Amygdala (tissue), 56 donors: Measurements from ENCODE around the gene HOXA6.

ENCODE experiments used
- DNase-seq, 56 donors: peaks; one replicate each; lab custom pipeline; 2025; lab: John Stamatoyannopoulos, UW

The HOXA6 gene

DNA sequence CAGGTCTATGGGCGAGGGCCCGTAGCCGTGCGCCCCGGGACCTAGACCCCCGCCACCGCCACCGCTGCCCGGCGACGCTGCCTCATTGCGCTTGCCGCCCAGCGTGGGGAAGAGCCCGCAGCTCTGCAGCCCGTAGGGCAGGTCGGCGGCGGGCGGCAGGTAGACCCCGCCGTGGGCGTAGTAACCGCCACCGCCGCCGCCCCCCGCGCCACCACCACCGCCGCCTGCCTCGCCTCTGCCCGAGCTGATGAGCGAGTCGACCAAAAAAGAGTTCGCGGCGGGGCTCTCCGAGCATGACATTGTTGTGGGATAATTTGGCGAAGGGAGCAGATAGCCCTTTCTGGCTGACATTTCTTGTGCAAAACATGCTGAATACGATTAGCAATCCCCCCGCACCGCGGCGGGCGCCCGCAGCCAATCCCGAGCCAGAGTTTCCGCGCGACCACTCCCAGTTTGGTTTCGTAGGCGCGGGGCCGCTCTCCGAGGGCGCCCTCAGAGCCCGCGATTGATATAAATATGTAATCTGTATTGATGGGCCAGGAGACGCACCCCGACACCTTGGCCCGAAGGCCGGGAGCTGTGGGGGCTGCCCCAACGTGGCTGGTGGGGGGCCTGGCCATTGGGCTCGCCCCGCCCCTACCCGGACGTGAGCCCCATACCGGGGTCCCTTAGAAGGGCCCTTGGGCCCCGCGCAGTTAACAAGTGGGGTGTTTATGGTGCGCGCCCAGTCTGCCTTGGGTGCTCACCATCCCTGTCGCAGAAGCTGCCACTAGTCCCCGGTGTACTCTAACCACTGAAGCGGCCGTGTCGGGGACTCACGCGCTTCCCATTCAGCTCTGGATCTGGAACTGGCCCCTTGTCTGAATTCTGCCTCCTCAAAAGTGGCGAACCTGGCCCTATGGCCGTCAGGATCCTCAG, 26.6 kb upstream of the HOXA6 start, which contains the start of gene HOXA10:
Gene HOXA10, minus strand, starts transcription at position 365 of the 918 bp plus-strand sequence. Its CDS starts 14 bp downstream, at position 351.
- DNase-seq: no peak

GRCh38 chr7:27173511-27173955, 26.0 kb upstream of the HOXA6 start:
- DNase-seq: no peak

DNA sequence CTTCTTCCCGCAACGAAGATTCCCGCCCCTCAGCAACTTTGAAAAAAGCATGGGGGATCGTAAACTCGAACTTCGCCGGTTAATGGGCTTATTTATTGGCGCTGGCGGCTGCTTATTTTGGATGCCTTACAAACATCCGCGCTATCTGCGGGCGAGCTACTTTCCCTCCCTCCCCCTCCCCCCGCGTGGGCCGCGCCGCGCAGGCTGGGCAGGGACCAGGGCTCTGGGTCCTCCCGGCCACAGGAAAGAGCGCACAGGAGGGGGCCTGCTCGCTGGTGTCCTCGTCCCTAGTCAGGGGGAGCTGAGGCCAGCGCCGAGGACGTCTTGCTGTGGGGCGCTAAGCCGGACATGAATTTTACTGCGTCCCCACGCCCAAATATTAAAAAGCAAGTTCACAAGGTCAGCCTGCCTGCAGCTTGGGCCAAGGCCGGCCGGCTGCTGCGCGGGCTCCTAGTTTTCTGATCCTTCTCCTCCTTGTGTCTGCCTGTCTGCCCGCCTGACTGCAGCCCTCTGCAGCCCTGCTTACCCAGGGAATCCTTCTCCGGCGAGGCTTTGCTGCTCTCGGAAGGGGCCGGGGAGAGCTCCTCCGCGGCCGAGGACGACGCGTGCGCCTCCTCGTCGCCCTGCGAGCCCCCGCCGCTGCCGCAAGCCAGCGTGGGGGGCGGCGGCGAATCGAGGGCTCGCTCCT, 25.4 kb upstream of the HOXA6 start:
- DNase-seq: no peak

DNA sequence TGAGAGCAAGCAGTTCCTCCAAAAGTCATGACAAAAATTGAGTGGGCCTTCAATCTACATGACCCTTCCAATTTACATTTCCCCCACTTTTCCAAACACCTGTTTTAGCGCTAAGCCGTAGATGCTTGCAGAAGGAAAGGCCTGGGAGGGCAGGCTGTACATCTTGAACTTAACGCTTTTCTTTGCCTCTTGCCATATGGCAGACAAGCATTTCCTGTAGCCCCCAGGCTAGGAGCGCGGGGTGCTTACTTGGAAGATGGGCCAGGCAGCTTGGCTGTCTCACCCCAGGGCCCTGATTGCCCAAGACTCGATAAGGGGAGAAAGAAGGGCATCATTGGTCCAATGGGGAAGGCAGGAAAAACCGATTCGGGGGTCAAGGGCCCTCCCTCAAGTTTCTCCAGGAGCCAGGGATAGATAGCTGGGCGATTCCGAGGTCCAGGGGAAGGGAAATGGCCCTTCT, 24.8 kb upstream of the HOXA6 start:
- DNase-seq: no peak

DNA sequence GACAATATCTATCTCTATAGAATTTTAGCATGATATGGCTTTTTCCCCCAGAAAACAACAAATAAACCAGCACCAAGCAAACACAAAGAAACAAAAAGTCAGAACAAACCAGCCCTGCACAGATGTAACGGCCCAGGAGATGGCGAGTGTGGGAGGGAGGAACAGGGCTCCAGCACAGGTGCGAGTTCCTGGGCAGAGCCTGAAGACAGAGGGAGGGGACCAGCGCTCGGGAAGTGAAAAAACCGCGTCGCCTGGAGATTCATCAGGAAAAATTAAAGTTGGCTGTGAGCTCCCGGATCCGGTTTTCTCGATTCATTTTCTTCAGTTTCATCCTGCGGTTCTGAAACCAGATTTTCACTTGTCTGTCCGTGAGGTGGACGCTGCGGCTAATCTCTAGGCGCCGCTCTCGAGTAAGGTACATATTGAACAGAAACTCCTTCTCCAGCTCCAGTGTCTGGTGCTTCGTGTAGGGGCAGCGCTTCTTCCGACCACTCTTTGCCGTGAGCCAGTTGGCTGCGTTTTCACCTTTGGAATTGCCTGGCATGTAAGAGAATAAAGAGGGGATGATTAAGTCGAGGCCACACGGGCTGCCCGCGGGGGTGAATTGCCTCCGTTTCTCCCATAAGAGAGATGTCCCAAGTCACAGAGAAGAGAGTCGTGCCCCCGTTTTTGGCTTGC, 24.2 kb upstream of the HOXA6 start:
- DNase-seq: no peak

- no peak for DNase-seq
These were observed 23.7 kb upstream of the HOXA6 start for GRCh38 chr7:27171325-27171636.

DNA sequence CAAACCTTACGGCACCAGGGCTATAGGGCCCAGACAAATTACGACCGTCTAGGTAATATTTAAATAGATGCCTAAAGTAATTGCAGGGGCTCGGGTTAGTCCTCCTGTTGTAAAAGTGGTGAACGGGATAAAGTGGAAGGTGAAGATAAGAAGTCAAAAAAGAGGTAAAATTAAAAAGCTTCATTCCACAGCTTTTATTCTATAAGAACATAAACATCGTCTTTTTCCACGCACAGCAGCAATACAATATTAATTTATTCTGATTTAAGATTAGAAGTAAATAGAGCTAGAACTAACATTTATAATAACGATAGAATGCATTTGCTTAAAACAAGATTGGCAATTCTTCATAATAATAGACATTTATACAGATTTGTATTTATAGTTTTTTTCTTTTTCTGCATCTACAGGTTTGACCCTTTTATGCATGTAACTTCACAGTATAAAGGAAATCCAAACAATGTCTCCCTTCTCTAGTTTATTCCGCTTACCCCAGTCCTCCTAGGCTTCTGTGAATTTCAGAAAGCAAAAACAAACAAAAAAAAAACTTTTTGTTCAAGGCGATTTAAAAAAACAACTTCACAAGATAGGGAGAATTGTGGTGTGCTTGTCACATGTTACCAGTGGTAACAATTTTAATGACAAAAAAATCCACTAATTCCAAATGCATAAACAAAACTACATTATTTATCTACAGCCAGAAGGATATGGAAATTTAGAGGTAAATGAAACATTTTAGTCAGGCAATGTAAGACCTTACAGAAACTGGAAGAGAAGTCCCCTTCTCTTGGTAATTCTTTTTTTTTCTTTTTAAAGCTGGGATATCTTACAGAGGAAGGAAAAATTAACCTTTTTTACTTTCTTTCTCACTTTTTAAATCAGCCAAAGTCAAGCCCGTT, 23.1 kb upstream of the HOXA6 start:
- no peak for DNase-seq

- no peak for DNase-seq
These were observed 22.3 kb upstream of the HOXA6 start for GRCh38 chr7:27169658-27170425.

DNA sequence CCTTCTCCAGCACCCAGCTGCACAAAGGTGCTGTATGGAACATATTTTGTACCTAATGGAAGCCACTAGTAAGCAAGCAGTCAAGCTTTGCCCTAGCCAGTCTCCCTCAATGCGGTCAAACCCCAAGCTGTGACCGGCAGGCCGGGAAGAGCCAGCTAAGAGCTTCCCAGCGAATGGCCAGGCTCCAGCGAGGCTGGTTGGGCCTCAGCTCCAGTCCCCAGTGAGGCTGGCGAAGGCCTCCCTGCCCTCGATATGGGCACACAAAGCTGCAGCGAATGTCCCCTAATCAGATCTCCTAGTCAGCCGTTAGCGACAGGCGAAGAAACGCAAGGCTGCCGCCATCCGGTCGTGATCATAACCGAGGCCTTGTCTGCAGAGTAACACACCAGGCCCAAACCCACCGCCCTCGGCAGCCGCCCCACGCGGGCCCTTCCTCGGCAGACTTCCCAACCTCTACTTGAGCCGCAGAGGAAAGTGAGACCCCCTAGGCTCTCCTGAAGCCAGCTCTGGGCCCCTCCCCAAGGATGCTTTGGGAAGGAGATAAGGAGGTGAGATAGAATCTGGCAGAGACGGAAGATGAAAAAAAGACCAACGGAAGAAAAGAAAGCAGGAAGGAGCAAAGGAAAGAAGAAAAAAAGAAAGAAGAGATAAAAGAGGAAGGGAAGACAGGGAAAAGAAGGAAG, 20.8 kb upstream of the HOXA6 start:
- DNase-seq: no peak

GRCh38 chr7:27167916-27168264, 20.3 kb upstream of the HOXA6 start:
- DNase-seq: no peak

DNA sequence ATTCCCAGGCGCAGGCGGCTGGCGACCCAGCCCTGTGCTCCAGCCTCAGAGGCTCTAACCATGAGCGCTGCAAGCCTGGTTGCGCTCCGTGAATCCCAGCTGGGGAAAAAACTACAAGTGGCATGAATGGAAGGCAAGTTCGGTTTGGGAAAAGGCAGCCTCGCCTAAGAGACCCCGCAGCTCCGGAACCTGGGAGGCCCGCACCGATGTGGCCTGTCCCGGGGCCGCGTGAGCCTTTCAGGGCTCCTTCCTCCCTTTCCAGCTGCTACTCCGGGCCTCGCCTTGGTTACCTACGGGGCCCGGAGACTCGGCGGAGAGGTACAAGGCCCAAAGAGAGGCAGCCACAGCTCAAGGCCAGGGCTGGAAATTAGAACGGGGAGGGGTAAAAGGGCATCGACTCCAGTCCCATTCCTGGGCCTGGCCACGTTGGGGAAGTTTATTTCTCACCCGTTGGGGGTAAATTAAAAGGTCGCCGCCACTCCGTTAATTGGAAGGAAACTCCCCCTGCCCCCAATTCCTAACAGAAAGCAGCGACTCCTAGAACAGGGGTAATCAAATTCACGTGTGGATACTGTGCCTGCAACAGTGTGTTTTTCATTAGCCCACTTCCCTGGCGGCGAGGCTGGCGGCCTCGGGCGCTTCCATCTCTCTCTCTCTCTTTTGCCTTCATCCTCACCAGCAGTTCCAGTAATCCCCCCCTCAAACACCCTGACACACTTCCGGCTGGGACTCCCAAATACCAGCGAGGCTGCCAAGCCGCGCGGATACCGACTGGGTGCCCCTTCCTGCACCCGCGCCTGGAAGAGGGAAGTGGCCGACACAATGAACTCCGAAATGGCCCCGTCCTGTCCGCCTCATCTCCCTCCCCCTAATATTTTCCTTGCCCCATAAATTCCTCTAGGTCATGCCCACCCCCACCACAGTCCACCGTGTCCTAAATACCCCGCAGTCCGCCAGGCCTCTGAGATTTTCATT, 19.2 kb upstream of the HOXA6 start:
- no peak for DNase-seq

GRCh38 chr7:27165996-27166530, 18.5 kb upstream of the HOXA6 start:
- DNase-seq: no peak

DNA sequence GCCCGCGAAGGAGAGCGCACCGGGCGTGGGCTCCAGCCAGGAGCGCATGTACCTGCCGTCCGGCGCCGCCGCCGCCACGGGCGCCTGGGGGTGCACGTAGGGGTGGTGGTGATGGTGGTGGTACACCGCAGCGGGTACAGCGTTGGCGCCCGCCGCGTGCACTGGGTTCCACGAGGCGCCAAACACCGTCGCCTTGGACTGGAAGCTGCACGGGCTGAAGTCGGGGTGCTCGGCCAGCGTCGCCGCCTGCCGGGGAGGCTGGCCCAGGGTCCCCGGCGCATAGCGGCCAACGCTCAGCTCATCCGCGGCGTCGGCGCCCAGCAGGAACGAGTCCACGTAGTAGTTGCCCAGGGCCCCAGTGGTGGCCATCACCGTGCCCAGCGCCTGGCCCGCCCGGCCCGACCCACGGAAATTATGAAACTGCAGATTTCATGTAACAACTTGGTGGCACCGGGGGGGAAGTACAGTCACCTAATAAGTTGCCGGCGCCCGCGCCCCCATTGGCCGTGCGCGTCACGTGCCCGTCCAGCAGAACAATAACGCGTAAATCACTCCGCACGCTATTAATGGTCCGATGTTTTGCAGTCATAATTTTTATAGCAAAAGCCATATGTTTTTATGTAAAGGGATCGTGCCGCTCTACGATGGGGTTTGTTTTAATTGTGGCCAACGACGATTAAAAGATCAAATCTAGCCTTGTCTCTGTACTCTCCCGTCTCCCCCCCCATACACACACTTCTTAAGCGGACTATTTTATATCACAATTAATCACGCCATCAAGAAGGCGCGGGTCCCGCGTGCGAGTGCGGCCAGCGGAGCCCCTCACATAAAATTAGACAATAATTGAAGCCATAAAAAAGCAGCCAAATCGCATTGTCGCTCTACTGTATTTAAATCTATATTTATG, 17.8 kb upstream of the HOXA6 start, which contains the start of gene HOXA9:
Gene HOXA9, minus strand, starts transcription at position 449 of the 907 bp plus-strand sequence. Its CDS starts 80 bp downstream, at position 369.
- DNase-seq: no peak

DNA sequence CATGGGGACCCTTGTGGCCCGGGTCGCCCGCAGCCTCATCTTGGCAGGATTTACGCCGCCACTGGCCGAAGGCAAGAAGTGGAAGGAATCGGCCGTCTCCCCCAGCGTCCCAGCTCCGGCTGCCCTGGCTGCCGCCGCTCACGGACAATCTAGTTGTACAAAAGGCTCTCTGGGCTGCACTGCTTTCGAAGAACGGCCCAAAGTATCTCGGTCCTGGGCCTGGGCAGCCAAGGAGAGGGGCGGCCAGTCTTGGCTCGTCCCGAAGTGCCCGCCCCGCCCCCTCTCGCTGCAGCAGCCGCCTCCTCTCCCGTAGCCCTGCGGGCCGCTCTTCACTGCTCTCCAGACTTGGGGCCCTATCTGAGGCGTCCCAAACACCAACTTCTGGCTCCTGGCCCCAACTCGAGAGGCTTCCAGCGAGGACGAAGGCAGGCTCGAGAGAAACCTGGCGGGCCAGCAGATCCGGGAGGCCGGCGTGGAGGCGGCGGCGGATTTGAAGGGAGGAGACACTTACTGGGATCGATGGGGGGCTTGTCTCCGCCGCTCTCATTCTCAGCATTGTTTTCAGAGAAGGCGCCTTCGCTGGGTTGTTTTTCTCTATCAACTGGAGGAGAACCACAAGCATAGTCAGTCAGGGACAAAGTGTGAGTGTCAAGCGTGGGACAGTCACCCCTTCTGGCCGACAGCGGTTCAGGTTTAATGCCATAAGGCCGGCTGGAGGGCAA, 17.0 kb upstream of the HOXA6 start:
- DNase-seq: no peak

DNA sequence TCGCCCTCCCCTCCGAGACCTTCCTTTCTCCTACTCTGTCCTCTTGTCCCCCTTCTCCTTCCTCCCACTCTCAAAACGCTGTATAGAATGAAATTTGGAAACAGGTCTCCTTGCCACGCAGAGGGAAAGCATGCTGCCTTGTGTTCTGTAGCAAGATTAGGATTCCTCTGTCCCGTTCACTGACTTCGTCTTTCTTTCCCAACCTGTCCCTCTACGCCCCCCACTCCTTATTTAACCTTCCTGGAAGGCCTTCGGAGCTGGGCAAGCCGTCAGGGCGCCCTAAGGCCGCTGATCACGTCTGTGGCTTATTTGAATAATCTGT, 16.4 kb upstream of the HOXA6 start:
- DNase-seq: no peak
